HG02840 (cell line): ENCODE measurements around the gene FOXO6.

ENCODE experiments used
- ATAC-seq: cut with Tn5 transposase; IDR thresholded peaks from one replicate; pipeline ENCODE4 v1.9.1; 2021; ENCODE audit warnings: mild to moderate bottlenecking, moderate library complexity, moderate number of reproducible peaks; ENCODE audit not compliant: unreplicated experiment, low FRiP score

The FOXO6 gene

DNA sequence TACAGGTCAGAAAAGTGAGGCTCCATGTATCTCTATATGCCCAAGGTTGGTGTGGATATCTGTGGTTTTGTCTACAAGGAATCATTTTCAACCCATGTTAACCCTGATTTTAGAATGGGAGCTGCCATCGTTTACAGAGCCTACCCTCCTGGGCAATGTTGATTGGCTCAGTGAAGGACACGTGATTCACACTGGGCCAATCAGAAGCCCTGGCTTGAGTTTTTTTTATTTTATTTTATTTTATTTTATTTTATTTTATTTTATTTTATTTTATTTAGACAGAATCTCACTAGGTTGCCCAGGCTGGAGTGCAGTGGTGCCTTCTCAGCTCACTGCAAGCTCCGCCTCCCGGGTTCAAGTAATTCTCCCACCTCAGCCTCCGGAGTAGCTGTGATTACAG, 35.8 kb downstream of the FOXO6 start:
- no peak for ATAC-seq

DNA sequence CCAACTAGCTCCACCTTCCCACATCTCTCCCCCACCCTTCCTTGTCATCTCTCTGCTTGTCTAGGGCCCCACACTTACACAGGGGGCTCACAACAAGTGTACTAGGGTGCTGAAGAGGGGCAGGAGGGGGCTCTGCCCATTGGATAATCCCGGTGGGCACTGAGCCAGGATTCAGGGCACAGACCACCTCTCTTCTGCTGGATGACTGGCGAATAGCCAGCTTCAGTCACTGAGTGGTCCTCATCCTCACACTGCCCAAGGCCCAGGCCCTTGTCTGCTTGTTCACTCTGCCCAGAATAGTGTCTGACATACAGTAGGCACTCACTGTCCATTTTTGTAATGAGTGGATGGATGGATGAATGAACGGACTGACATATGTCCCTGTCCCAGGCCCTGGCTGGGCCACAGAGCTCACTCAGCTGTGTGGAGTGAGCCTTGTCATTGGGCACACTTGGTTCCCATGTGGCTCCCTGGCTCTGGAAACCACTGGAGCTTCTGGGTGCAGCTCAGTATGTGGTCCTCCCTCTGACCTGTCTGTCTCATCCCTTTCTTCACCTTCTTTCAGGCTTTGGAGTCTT, 36.6 kb downstream of the FOXO6 start:
- no peak for ATAC-seq

DNA sequence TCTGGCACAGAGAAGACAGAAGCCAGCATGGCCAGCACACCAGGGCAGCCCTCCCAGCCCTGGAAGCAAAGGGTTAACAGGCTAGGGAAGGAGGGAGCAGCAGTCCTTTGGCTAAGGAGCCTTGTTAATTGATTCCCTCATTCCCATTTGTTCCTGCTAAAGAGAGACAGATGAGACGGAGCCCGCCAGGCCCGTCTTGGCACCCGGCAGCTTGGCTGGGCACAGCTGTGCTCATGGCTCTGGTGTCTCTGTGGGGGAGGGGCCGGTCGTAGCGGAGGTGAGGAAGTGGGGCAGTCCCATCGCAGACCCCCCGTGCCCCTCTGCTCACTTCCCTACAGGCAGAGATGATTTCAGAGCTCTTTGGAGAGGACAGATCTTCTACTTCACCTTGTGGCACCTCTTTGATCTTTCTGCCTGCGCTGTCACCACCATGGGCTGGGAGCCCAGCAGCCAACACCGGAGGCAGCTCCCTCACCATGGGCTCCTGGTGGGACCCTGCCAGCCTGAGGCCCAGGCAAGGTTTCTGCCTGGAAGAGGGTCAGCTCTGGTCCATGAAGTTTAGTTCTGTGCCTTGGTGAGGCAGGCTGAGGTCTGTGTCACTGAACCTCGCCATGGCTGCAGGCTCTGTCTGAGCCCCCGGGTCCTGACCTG, 38.0 kb downstream of the FOXO6 start:
- no peak for ATAC-seq

- ATAC-seq: no peak
Measured at GRCh38 chr1:41400225-41400624, 39.0 kb downstream of the FOXO6 start.

DNA sequence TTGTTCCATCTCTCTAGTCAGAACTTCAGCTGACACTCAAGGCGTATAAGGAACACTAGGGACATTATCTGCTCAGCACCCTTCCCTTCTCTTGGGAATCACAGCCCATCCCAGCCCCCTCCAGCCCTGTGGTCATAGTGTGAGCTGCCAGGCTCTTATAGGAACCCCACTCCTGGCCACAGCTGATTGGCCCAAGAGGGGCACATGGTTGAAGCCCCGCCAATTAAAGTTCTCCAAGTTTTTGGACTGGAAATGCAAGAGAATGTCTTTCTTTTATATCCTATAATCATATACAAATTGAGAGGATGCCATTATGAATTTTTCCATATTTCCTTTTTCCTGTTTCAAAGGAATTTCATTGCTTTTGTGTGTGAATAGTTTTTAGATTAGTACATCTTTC, 40.7 kb downstream of the FOXO6 start:
- ATAC-seq: no peak

- ATAC-seq: no peak
Measured at GRCh38 chr1:41404308-41404761, 43.1 kb downstream of the FOXO6 start.

DNA sequence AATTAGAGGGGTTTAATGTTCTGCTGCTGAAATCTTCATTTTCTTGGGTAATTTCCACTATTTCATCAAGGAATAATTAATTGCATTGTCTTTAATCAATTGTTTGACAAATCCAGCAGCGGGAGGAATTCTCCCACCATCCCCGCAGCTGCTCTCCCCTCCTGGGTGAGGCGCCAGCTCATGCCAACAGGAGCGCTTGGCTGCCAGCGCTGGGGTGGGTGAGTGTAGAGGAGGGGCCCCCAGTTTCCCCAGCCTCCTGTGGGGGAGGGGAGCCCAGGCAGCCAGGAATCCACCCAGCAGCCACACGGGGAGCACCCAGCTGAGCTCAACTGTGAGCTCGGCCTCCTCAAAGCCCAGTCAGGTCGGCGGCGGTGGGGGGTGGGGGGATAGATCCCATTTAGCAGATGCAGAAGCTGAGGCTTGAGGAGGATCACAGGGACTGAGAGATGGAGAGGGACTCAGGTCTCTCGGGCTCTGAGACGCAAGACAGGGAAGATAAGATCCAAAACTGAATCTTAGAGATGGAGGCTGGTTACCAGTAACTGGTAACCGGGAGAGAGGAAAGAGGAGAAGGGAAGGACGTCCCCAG, 46.5 kb downstream of the FOXO6 start:
- no peak for ATAC-seq

DNA sequence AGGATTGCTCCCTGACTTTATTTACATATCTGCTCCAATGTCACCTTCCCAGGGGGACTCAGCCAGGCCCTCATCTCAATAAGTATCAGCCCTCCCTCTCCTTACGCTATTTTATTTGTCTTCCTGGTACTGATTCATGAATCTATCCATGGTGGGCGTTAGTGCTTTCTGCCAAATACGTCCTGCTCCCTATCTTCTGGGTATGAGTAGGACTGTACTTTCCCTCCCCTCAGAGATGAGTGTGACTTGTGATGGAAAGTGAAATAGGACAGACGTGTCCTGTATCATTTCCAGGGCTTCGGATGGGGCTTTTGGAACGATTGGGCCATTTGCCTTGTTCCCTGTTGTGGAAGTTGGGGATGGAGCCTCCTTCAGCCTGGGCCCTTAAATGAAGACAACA, 47.5 kb downstream of the FOXO6 start:
- no peak for ATAC-seq

DNA sequence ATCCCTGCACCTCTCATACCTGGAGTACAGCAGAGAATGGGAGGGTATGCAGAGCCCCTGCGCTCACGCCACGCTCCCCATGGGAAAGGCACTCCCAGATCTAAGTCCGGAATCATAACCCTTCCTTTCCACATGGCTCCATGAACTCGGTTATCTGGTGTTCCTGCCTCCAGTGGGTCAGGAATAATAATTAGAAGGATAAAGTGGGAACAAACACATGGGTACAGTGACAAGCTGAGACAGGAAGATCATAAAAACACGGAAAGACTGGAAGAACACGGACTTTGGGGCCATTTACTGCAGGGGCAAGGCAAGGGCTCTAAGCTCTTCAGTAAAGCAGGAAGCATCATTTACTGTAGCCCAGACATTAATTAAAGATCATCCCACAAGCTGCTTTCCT, 48.6 kb downstream of the FOXO6 start:
- ATAC-seq: no peak

- ATAC-seq: no peak
Measured at GRCh38 chr1:41410462-41410861, 49.2 kb downstream of the FOXO6 start.

DNA sequence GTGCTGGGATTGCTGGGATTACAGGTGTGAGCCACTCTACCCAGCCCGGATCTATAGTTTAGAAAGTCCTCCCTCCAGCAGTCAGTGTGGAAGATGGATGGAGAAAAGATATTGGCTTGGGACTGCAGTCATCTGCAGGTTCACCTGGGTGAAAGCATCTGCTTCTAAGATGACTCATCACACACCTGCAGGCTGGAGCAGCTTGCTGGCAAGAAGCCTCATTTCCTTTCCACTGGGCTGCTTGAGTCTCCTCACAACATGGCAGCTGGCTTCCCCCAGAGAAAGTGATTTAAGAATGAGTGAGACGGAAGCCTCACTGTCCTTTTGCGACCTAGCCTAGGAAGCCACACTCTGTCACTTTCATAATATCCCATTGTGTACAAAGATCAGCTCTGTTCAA, 50.0 kb downstream of the FOXO6 start:
- no peak for ATAC-seq

GRCh38 chr1:41412748-41413147, 51.5 kb downstream of the FOXO6 start:
- ATAC-seq: no peak

DNA sequence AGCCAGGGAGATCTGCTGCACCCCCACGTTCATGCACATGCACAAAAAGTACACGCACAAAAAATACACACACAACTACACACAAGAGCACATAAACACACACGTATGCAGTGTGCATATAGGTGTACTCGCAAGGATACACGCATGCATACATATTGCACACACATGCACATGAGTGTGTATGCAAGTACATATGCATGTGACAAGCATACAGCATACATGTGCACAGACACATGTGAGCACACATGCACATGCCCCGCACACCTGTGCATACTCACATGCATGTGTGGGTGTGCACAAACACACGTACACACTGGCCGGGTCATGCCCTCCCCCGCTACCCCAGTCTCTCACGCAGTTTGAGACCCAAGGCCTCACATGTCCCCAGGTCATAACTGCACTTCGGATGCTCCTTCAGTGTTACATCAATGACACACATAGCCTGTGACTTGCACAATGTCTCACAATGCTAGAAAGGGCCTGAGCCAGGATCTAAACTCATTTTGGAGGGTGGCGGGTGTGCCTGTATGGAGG, 52.6 kb downstream of the FOXO6 start:
- no peak for ATAC-seq

- ATAC-seq: no peak
Measured at GRCh38 chr1:41414296-41414695, 53.1 kb downstream of the FOXO6 start.

- ATAC-seq: no peak
Measured at GRCh38 chr1:41414716-41415306, 53.6 kb downstream of the FOXO6 start.

DNA sequence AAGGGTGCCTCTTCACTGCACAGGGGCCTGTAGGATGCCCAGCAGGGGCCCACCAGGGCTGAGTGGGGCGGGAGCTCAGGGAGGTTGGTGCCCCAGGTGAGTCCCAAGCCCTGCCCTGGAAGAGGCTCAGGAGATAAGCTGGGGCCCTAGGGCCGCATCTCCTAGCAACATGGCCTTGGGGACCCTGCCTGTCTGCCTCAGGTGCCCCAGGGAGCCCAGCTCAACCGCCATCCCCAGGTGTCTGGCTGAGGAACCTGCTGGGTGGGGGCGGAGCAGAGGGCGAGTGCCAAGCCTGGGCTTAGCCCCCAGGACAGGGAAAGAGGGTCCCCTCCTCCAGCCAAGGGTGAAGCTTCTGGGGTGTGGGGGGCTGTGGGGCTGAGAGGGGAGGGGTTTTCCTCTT, 54.8 kb downstream of the FOXO6 start:
- no peak for ATAC-seq

- ATAC-seq: no peak
Measured at GRCh38 chr1:41416552-41417334, 55.5 kb downstream of the FOXO6 start.

DNA sequence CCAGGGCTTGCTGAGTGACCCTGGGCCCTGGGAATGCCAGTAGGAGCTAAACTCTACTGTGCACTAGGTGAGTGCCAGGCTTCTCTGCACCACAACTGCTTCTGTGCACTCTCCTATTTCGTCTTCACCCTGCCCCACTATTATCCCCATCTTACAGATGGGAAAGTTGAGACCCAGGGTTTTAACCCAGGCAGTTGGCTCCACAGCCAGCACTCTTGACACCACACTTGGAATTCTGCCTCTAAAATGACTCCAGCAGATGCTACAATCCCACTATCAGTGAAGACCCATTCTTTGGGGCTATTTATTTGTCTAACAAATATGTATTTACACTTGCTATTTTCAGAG, 56.1 kb downstream of the FOXO6 start:
- no peak for ATAC-seq

DNA sequence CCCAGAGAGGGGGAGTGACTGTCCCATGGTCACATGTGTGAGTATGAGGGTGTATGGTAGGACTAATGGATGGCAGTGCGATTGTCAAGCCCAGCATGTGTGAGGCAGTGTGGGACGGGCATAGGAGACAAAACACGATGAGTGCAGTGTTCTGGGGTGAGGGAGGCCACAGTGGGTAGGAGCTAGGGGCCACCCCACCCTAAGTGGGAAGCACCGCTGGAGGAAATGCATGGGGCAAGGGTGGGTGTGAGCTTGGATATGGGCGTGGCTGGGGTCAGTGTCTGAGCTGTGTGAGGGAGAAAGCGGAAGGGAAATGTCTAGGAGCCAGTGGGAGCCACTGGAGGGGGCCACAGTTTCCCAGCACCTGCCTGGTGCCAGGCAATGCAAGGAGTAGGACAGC, 56.5 kb downstream of the FOXO6 start:
- ATAC-seq: no peak

- no peak for ATAC-seq
Measured at GRCh38 chr1:41418857-41419583, 57.8 kb downstream of the FOXO6 start.
